Measurements from ENCODE around the gene TTC23. TPM values are rescaled to one million over a fixed set of nuclear protein-coding genes. Genes with fewer than 3 reads are reported as not detected.

Gene TTC23
- total and polyA plus RNA-seq, 8 donors: 3.8 to 75.3 (median 14.8) TPM

GRCh38 chr15:99165956-99166689 lies 83.3 kb downstream of the TTC23 start:
- TF ChIP-seq EP300 (IDR thresholded peaks at IDR 0.05) (no peak), POLR2AphosphoS5 (IDR thresholded peaks at IDR 0.05) (no peak), POLR2A (IDR thresholded peaks at IDR 0.05) (no peak)
- TF ChIP-seq, protein P1, sequence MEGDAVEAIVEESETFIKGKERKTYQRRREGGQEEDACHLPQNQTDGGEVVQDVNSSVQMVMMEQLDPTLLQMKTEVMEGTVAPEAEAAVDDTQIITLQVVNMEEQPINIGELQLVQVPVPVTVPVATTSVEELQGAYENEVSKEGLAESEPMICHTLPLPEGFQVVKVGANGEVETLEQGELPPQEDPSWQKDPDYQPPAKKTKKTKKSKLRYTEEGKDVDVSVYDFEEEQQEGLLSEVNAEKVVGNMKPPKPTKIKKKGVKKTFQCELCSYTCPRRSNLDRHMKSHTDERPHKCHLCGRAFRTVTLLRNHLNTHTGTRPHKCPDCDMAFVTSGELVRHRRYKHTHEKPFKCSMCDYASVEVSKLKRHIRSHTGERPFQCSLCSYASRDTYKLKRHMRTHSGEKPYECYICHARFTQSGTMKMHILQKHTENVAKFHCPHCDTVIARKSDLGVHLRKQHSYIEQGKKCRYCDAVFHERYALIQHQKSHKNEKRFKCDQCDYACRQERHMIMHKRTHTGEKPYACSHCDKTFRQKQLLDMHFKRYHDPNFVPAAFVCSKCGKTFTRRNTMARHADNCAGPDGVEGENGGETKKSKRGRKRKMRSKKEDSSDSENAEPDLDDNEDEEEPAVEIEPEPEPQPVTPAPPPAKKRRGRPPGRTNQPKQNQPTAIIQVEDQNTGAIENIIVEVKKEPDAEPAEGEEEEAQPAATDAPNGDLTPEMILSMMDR (IDR thresholded peaks at IDR 0.05): no peak
- peaks cover 0 to 28% (median 16%) of the 10 kb centered on the region in 4 donors for H3K4me1 ChIP-seq
- WGBS, 5 donors: 83 to 90% (median 87%) methylated on average over 23 of the region's 23 CpGs
- H3K27me3 ChIP-seq: no peaks in the 10 kb centered on the region
- peak overlapping the region in 3 of 5 donors; percentile 81 to 91 (median 86) for H3K27ac ChIP-seq
- no peaks in the 10 kb centered on the region for H3K9me3 ChIP-seq
- H3K4me3 ChIP-seq: no peak overlapping the region
- intact Hi-C loops (cut with DNase I; ENCODE audit: low total_unique reads): no loop called here
- H3K36me3 ChIP-seq: peaks cover 0 to 70% (median 42%) of the 10 kb centered on the region in 4 donors
- DNase-seq: no peak

DNA sequence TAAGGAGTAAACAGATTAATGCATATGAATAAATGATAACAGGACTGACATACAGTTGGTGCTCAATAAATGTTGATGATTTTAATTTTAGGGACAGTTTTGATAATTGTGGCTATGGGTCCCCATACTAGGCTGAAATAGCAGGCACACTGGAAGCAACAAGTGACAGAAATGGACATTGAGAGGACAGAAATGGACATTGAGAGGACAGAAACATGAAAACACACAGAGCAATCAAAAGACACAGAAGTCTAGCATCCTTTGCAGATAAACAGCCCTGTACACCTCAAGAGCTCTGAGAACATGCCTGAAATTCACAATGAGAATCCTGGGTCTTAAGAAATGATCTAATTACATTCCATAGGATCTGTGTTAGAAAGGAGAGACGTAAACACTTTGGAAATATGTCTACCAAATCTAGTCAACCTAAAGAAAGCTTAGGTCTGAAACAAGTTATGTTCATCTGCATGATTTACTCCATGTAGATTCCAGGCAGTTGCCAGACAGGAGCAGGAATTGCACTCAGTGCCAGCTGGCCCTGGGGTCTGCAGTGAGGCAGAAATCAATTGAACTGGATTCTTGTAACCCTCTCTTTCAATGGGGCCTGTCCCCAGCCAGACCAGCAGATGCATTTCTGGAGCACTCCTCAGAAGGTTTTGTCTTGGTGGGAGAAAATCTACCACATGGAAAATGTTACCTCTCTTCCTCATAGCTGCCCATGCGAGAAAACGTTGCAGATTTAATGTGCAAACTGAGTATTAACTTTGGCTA lies 84.2 kb downstream of the TTC23 start:
- Histone ChIP-seq H3K36me3 (peaks cover 0 to 69% (median 39%) of the 10 kb centered on the region in 4 donors), H3K27me3 (no peaks in the 10 kb centered on the region), H3K9me3 (no peaks in the 10 kb centered on the region), H3K27ac (peak overlapping the region in 1 of 5 donors; percentile 91), H3K4me3 (no peak overlapping the region), H3K4me1 (peaks cover 0 to 25% (median 13%) of the 10 kb centered on the region in 4 donors)
- 79 to 88% (median 84%) methylated on average over 3 of the region's 3 CpGs for WGBS, 5 donors
- TF ChIP-seq POLR2AphosphoS5 (IDR thresholded peaks at IDR 0.05) (no peak), POLR2A (IDR thresholded peaks at IDR 0.05) (no peak), EP300 (IDR thresholded peaks at IDR 0.05) (no peak)
- TF ChIP-seq, protein P1 (IDR thresholded peaks at IDR 0.05): no peak
- DNase-seq: no peak
- intact Hi-C loops (cut with DNase I; ENCODE audit: low total_unique reads): no loop called here

DNA sequence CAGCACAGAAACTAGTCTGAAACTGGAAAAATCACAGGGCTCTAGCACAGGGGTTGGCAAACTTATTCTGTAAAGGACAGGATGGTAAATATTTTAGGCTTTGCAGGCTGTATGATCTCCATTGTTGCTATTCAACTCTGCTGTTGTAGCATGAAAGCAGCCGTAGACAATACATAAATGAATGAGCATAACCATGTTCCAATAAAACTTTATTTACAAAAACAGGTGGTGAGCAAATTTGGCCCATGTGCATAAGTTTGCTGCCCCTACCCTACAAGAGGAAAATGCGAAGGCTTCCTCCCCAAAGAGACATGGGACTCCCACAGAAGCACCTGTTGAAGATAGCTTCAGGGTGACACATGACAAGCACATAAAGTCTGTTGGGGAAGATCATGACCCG lies 85.3 kb downstream of the TTC23 start:
- DNase-seq: no peak
- Histone ChIP-seq H3K36me3 (peaks cover 0 to 72% (median 41%) of the 10 kb centered on the region in 4 donors), H3K4me1 (peaks cover 0 to 17% (median 7%) of the 10 kb centered on the region in 4 donors), H3K9me3 (no peaks in the 10 kb centered on the region), H3K27ac (peak overlapping the region in 1 of 5 donors; percentile 91), H3K4me3 (no peak overlapping the region), H3K27me3 (no peaks in the 10 kb centered on the region)
- TF ChIP-seq, protein P1 (IDR thresholded peaks at IDR 0.05): no peak
- no peak for TF ChIP-seq EP300 (IDR thresholded peaks at IDR 0.05)
- no peak for TF ChIP-seq POLR2AphosphoS5 (IDR thresholded peaks at IDR 0.05)
- no peak for TF ChIP-seq POLR2A (IDR thresholded peaks at IDR 0.05)
- intact Hi-C loops (cut with DNase I; ENCODE audit: low total_unique reads): no loop called here
- WGBS, 5 donors: 90 to 97% (median 94%) methylated on average over 3 of the region's 3 CpGs

DNA sequence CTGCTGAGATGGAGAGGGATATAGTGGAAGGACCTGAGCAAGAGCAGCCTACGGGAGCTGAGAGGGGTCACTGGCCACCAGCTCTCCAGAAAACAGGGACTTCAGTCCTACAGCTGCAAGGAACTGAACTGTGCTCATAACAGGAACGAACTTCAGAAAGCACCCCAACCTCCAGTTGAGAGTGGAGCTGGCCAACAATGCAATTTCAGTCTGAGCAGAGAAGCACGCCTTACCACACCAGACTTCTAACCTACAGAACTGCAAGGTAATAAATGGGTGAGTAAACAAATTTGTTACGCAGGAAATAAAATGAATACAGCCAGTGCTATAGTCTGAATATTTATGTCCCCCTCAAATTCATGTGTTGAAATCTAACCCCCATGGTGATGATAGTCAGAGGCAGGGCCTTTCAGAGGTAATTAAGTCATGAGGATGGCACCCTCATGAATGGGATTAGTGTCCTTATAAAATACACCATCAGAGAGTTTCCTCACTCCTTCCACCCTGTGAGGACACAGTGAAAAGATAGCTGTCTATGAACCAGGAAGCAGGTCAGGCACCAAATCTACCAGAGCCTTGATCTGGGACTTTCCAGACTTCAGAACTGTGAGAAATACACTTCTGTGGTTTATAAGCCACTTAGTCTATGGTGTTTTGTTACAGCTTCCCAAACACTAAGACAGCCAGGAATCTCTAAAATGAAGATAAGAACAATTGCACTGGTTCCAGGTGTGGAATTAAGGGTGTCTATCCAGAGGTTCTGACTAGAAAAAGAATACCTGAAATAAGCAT lies 85.9 kb downstream of the TTC23 start:
- TF ChIP-seq POLR2AphosphoS5 (IDR thresholded peaks at IDR 0.05): no peak
- TF ChIP-seq, protein P1 (IDR thresholded peaks at IDR 0.05): no peak
- no peak for TF ChIP-seq POLR2A (IDR thresholded peaks at IDR 0.05)
- TF ChIP-seq EP300 (IDR thresholded peaks at IDR 0.05): no peak
- H3K9me3 ChIP-seq: no peaks in the 10 kb centered on the region
- H3K4me3 ChIP-seq: no peak overlapping the region
- H3K36me3 ChIP-seq: peaks cover 0 to 76% (median 41%) of the 10 kb centered on the region in 4 donors
- no peaks in the 10 kb centered on the region for H3K27me3 ChIP-seq
- DNase-seq: no peak
- H3K4me1 ChIP-seq: peaks cover 0 to 11% (median under 1%) of the 10 kb centered on the region in 4 donors
- H3K27ac ChIP-seq: peak overlapping the region in 1 of 5 donors; percentile 91
- WGBS, 5 donors: 85 to 95% (median 89%) methylated on average over 4 of the region's 4 CpGs
- intact Hi-C loops (cut with DNase I; ENCODE audit: low total_unique reads): no loop called here
